ENCODE data around the gene DGKG.

Gene DGKG

DNA sequence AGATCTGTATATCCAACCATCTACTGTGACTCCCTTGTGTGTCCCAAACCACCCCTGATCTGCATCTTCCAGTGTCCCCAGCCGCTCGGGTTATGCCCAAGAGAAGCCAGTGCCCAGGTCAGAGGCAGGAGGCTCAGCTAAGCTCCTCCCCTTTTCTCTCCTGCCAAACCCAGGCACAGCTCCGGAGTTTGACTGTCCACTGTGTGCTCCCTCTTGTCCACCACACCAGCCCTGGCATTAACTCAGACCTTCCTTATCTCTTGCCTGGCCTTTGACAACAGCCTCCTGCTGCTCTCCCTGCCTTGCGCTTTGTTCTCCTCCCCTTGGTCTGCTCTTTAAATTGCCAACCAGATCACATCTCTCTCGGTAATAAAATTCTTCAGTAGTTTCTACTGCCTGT lies 39.3 kb downstream of the DGKG start:
- H3K4me3 ChIP-seq (ENCODE audit: low read depth, low read length) = no peak overlapping the region
- no peak for DNase-seq (ENCODE audit: low read depth)

- H3K4me3 ChIP-seq (ENCODE audit: low read depth, low read length) = no peak overlapping the region
- DNase-seq (ENCODE audit: low read depth) = no peak
Measured at GRCh38 chr3:186321746-186322145, 40.3 kb downstream of the DGKG start.

DNA sequence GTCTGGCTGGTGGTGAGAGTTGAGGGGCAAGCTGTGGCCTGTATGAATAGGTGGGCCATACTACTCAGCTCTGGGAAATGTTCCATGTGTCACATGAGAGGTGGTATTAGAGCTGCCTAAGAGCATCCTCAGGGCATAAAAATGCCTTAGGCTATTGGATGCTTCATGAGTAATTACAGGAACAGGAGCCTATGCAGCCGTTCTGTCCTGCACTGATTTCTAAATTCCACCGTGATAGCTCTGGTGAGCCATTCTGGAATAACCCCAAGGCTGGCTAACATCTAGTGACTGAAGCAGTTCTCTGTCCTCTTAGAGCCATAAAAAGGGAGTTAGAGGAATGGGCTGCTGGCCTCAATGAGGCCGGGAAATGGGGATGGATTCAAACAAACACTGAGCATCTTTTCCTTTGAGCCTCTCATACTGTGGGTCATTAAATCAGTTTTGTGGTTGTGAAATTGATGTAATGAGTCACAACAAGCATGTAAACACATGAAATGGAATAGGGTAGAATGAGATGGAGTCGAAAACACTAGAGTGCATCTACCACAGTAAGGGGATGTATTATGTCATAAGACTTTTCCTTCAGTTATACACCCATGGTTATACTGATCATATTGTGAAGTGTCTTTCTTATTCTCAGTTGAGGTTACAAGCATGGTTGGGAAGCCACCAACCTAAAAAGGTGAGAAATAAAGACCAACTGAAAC lies 41.0 kb downstream of the DGKG start:
- DNase-seq (ENCODE audit: low read depth) = no peak
- no peak overlapping the region for H3K4me3 ChIP-seq (ENCODE audit: low read depth, low read length)

DNA sequence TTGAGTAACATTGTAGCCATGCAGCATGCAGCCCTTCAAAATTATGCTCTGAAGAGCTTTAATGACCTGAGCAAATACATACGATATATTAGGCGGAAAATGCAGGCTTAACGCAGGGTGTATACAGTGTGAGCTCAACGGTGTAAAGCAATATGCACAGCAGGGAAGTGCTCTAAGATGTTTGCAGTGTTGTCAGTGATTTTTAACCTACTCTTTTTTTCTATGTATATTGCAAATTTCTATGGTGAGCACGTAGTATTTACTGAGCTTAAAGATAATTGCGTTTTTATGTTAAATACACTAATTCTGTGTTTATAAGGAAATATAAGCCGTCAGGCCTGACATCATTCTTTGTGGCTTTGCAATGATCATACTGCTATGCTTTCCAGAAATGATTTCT lies 42.1 kb downstream of the DGKG start:
- DNase-seq (ENCODE audit: low read depth) = no peak
- H3K4me3 ChIP-seq (ENCODE audit: low read depth, low read length) = no peak overlapping the region

DNA sequence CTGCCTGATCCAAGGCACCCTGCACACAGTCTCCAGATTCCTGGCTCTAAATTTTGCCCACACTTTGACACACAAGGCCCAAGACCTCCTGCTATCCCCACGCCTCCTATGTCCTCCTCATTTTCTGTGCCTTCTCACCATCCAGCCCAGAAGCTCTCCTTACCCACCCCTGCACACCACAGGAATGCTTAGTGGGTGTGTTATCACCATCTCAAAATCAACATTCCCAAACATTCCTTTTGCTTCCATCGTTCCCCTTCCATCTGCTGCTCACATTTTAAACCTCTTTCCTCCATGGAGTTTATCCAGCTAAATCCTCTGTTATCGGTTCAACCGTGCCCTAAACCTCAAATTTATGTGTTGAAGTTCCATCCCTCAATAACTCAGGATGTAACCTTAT lies 43.9 kb downstream of the DGKG start:
- no peak for DNase-seq (ENCODE audit: low read depth)
- H3K4me3 ChIP-seq (ENCODE audit: low read depth, low read length) = no peak overlapping the region

GRCh38 chr3:186317478-186317877 lies 44.6 kb downstream of the DGKG start:
- no peak overlapping the region for H3K4me3 ChIP-seq (ENCODE audit: low read depth, low read length)
- no peak for DNase-seq (ENCODE audit: low read depth)

GRCh38 chr3:186316666-186317260 lies 45.3 kb downstream of the DGKG start:
- DNase-seq (ENCODE audit: low read depth) = no peak
- no peak overlapping the region for H3K4me3 ChIP-seq (ENCODE audit: low read depth, low read length)

DNA sequence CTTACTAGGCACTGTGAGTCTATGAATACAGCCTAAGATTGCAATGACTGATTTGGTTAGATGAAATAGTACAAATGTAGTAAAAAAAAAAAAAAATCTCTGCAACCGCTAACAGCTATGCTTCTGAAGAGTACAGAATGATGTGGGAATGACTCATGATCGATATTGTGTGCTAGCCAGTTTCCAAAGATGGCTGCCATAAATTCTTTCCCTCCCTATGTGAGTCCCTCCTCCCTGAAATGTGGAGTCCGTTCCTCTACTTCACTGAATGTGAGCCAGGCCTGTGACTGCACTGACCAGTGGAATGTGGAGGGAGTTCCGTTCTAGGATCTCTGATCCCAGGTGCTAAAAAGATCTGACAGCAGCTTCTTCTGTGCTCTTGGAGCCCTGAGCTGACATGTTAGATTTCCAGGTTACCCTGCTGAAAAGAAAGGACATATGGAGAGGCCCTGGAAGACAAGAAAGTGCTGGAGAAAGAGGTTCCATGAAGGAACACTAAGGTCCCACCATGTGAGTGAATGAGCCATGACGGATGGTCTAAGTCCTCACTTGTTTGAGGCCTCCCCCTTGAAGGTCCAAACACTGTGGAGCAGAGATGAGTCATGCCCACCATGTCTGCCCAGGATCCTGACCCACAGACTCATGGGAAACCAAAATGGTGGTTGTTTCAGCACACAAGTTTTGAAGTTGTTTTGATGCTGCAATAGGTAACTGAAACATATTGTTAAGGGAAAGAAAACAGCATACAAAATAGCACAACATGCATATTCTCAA lies 46.3 kb downstream of the DGKG start:
- H3K4me3 ChIP-seq (ENCODE audit: low read depth, low read length) = no peak overlapping the region
- no peak for DNase-seq (ENCODE audit: low read depth)

GRCh38 chr3:186314896-186315295 lies 47.1 kb downstream of the DGKG start:
- no peak overlapping the region for H3K4me3 ChIP-seq (ENCODE audit: low read depth, low read length)
- no peak for DNase-seq (ENCODE audit: low read depth)

DNA sequence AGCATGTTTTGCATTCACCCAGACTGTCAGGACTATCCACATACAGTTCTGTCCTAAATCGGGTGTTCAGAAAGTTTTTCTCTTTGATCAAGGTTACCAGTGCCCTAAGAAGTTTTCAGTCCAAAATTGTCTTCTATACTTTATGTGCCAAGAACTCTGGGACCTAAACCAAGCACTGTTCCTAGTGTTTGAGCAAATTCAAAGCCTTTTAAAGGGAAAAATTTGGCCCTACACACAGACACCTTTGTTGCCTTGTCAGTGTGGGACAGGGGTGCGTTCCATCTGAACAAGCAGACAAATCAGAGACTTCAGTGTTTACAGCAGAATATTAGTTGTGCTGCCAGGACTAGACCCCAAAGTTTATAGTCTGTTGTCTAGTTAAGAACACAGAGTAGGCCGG lies 50.6 kb downstream of the DGKG start:
- no peak for DNase-seq (ENCODE audit: low read depth)
- no peak overlapping the region for H3K4me3 ChIP-seq (ENCODE audit: low read depth, low read length)

GRCh38 chr3:186308549-186308948 lies 53.5 kb downstream of the DGKG start:
- DNase-seq (ENCODE audit: low read depth) = no peak
- H3K4me3 ChIP-seq (ENCODE audit: low read depth, low read length) = no peak overlapping the region

- H3K4me3 ChIP-seq (ENCODE audit: low read depth, low read length) = no peak overlapping the region
- no peak for DNase-seq (ENCODE audit: low read depth)
Measured at GRCh38 chr3:186307594-186308221, 54.3 kb downstream of the DGKG start.

GRCh38 chr3:186305286-186305685 lies 56.7 kb downstream of the DGKG start:
- no peak for DNase-seq (ENCODE audit: low read depth)
- no peak overlapping the region for H3K4me3 ChIP-seq (ENCODE audit: low read depth, low read length)

- no peak for DNase-seq (ENCODE audit: low read depth)
- H3K4me3 ChIP-seq (ENCODE audit: low read depth, low read length) = no peak overlapping the region
Measured at GRCh38 chr3:186303965-186304364, 58.1 kb downstream of the DGKG start.

- H3K4me3 ChIP-seq (ENCODE audit: low read depth, low read length) = no peak overlapping the region
- DNase-seq (ENCODE audit: low read depth) = no peak
Measured at GRCh38 chr3:186299327-186299726, 62.7 kb downstream of the DGKG start.

GRCh38 chr3:186298876-186299275 lies 63.2 kb downstream of the DGKG start:
- H3K4me3 ChIP-seq (ENCODE audit: low read depth, low read length) = no peak overlapping the region
- DNase-seq (ENCODE audit: low read depth) = no peak

GRCh38 chr3:186290796-186291195 lies 71.2 kb downstream of the DGKG start:
- DNase-seq (ENCODE audit: low read depth) = no peak
- H3K4me3 ChIP-seq (ENCODE audit: low read depth, low read length) = no peak overlapping the region

DNA sequence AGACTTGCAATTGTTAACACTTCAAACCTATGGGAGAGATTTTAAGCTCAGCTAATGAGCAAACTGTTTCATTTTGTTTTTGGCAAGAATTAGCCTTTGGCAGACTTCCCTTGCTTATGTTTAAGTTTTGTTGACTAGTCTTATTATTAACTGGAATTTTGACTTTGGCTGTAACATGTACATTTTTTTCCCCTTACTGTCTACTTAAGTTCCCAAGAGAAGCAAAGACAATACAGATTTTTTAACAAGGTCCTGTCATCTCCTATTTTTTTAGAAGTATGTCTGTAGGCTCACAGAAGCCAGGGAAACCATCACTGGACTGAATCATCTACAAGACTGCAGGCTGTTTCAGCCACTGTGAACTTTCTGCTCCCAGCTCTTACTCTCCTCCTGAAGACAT lies 74.3 kb downstream of the DGKG start:
- H3K4me3 ChIP-seq (ENCODE audit: low read depth, low read length) = no peak overlapping the region
- peak; percentile 87 for DNase-seq (ENCODE audit: low read depth)

GRCh38 chr3:186286114-186286513 lies 75.9 kb downstream of the DGKG start:
- no peak for DNase-seq (ENCODE audit: low read depth)
- H3K4me3 ChIP-seq (ENCODE audit: low read depth, low read length) = no peak overlapping the region

GRCh38 chr3:186284661-186285060 lies 77.4 kb downstream of the DGKG start:
- H3K4me3 ChIP-seq (ENCODE audit: low read depth, low read length) = no peak overlapping the region
- DNase-seq (ENCODE audit: low read depth) = no peak

- no peak overlapping the region for H3K4me3 ChIP-seq (ENCODE audit: low read depth, low read length)
- DNase-seq (ENCODE audit: low read depth) = no peak
Measured at GRCh38 chr3:186284349-186284652, 77.7 kb downstream of the DGKG start.

All from skeletal muscle cell (primary cell).